GM23248 (cell line): Measurements from ENCODE around the gene CDC123. TPM values are rescaled to one million over a fixed set of nuclear protein-coding genes. Genes with fewer than 3 reads are reported as not detected.

Experiments
- DNase-seq: peaks from one replicate; pipeline ENCODE4 v3.0.0-alpha.2; 2015
- H2AFZ ChIP-seq: fragments of 200-600 bp; sonication (generic); 2 replicates; pipeline ENCODE4 v1.6.1; 2016; ENCODE audit warnings: antibody characterized with exemption
- H3F3A ChIP-seq: fragments of 200-600 bp; sonication (generic); 2 replicates; pipeline ENCODE4 v1.6.1; 2016; ENCODE audit warnings: mild to moderate bottlenecking, antibody characterized with exemption, mixed run types; ENCODE audit not compliant: insufficient read depth
- H3K27ac ChIP-seq: fragments of 200-600 bp; sonication (generic); 2 replicates; pipeline ENCODE4 v1.5.1; 2016; ENCODE audit warnings: mild to moderate bottlenecking
- H3K27me3 ChIP-seq: fragments of 200-600 bp; sonication (generic); replicated peaks from 2 replicates; pipeline ENCODE4 v1.6.1; 2016; ENCODE audit warnings: mild to moderate bottlenecking; ENCODE audit not compliant: insufficient read depth
- H3K36me3 ChIP-seq: fragments of 200-600 bp; sonication (generic); 2 replicates; pipeline ENCODE4 v1.6.1; 2016; ENCODE audit warnings: low read depth, mild to moderate bottlenecking
- H3K4me1 ChIP-seq: fragments of 200-600 bp; sonication (generic); 2 replicates; pipeline ENCODE4 v1.6.1; 2016; ENCODE audit warnings: mild to moderate bottlenecking; ENCODE audit not compliant: insufficient read depth
- H3K4me2 ChIP-seq: fragments of 200-600 bp; sonication (generic); one replicate; pipeline ENCODE4 v1.6.1; 2016; ENCODE audit warnings: mild to moderate bottlenecking; ENCODE audit not compliant: unreplicated experiment
- H3K4me3 ChIP-seq: fragments of 200-600 bp; sonication (generic); 2 replicates; pipeline ENCODE4 v1.5.1; 2016; ENCODE audit warnings: mild to moderate bottlenecking
- H3K79me2 ChIP-seq: fragments of 200-600 bp; sonication (generic); 2 replicates; pipeline ENCODE4 v1.6.1; 2016; ENCODE audit warnings: mild to moderate bottlenecking; ENCODE audit not compliant: insufficient read depth
- H3K9ac ChIP-seq: fragments of 200-600 bp; sonication (generic); 2 replicates; pipeline ENCODE4 v1.6.1; 2016; ENCODE audit warnings: mild to moderate bottlenecking
- H3K9me2 ChIP-seq: fragments of 200-600 bp; sonication (generic); 2 replicates; pipeline ENCODE4 v1.6.1; 2016; ENCODE audit warnings: mixed run types, mild to moderate bottlenecking, moderate library complexity; ENCODE audit not compliant: insufficient read depth
- H3K9me3 ChIP-seq: fragments of 200-600 bp; sonication (generic); one replicate; pipeline ENCODE4 v1.6.1; 2017; ENCODE audit warnings: low read depth
- H4K20me1 ChIP-seq: fragments of 200-600 bp; sonication (generic); 2 replicates; pipeline ENCODE4 v1.6.0; 2016; ENCODE audit not compliant: insufficient read depth
- EZH2 ChIP-seq: fragments of 200-600 bp; sonication (generic); IDR thresholded peaks from 2 replicates; pipeline ENCODE4 v1.6.1; 2018; ENCODE audit warnings: antibody characterized with exemption, mild to moderate bottlenecking; ENCODE audit not compliant: insufficient read depth, poor library complexity, severe bottlenecking
- EZH2phosphoT487 ChIP-seq: fragments of 200-600 bp; sonication (generic); IDR thresholded peaks from 2 replicates; pipeline ENCODE4 v1.6.1; 2018; ENCODE audit warnings: antibody characterized with exemption, moderate library complexity, mild to moderate bottlenecking, low read depth; ENCODE audit not compliant: insufficient read depth
- WGBS, 2 experiments: methylation state at CpG; one replicate each; pipeline ENCODE4 v1.1.6; 2015 to 2017; ENCODE audit warnings: low lambda C conversion rate in 2 of 2, low coverage in 1 of 2; ENCODE audit errors: missing lambda C conversion rate in 2 of 2; 5-methylcytosine and 5-hydroxymethylcytosine counted together
- in situ Hi-C: fragments of 300-500 bp; cut with MboI; formaldehyde crosslinking; loops from 2 replicates; pipeline ENCODE4 v1.15.0; 2020
- polyA plus RNA-seq: library from polyadenylated mRNA; unstranded; fragments of >200 nt; fragmentation: Nextera tagmentation; extraction: Ambion mirVana; gene quantifications from 2 replicates; pipeline ENCODE4 v1.2.1, GENCODE V29; 2016
- total RNA-seq: library from RNA; depleted of rRNA; stranded (reverse); fragments of >200 nt; shearing (Covaris generic); gene quantifications from 2 replicates; pipeline ENCODE4 v1.2.3, GENCODE V29; 2014

CDC123 gene
- total and polyA plus RNA-seq, 2 experiments from 2014 or later: 100 to 146 TPM

- 95 to 98% methylated on average over 3 of the region's 3 CpGs for WGBS, 2 experiments
- Histone ChIP-seq H4K20me1 (no peaks in the 10 kb centered on the region), H3K36me3 (peaks cover 28% of the 10 kb centered on the region; the same call in 1 of the 2 replicates), H3K9me2 (no peaks in the 10 kb centered on the region), H3K79me2 (no peaks in the 10 kb centered on the region), H3K9me3 (no peaks in the 10 kb centered on the region), H3K27me3 (no peaks in the 10 kb centered on the region), H3F3A (no peaks in the 10 kb centered on the region), H3K27ac (no peak overlapping the region), H3K4me3 (no peak overlapping the region), H3K4me2 (no peak overlapping the region), H3K9ac (no peak overlapping the region), H3K4me1 (no peaks in the 10 kb centered on the region), H2AFZ (no peak overlapping the region)
- TF ChIP-seq EZH2 (no peak), EZH2phosphoT487 (no peak)
- no peak for DNase-seq
- in situ Hi-C loops: no loop called here
Observed at GRCh38 chr10:12158111-12158510, 37.9 kb upstream of the CDC123 start.

GRCh38 chr10:12160664-12161063 lies 35.3 kb upstream of the CDC123 start:
- Histone ChIP-seq H3F3A (0 out of 2 replicates have a peak, but pooled peaks cover 7% of the 10 kb centered on the region), H3K79me2 (no peaks in the 10 kb centered on the region), H3K9ac (no peak overlapping the region), H3K4me1 (no peaks in the 10 kb centered on the region), H4K20me1 (no peaks in the 10 kb centered on the region), H3K9me2 (no peaks in the 10 kb centered on the region), H3K27me3 (no peaks in the 10 kb centered on the region), H3K4me3 (no peak overlapping the region), H3K9me3 (no peaks in the 10 kb centered on the region), H2AFZ (no peak overlapping the region), H3K27ac (no peak overlapping the region), H3K4me2 (no peak overlapping the region), H3K36me3 (peaks cover 30% of the 10 kb centered on the region; the same call in 1 of the 2 replicates)
- WGBS, 2 experiments: 94 to 95% methylated on average over 5 of the region's 5 CpGs
- TF ChIP-seq EZH2: no peak
- no peak for TF ChIP-seq EZH2phosphoT487
- in situ Hi-C loops: no loop called here
- no peak for DNase-seq

- Histone ChIP-seq H3F3A (0 out of 2 replicates have a peak, but pooled peaks cover 7% of the 10 kb centered on the region), H3K9me2 (no peaks in the 10 kb centered on the region), H3K27me3 (no peaks in the 10 kb centered on the region), H3K9ac (no peak overlapping the region), H2AFZ (no peak overlapping the region), H3K4me1 (no peaks in the 10 kb centered on the region), H3K27ac (no peak overlapping the region), H3K4me2 (no peak overlapping the region), H3K4me3 (no peak overlapping the region), H4K20me1 (no peaks in the 10 kb centered on the region), H3K9me3 (no peaks in the 10 kb centered on the region), H3K36me3 (peaks cover 48% of the 10 kb centered on the region), H3K79me2 (no peaks in the 10 kb centered on the region)
- WGBS, 2 experiments: 94 to 99% methylated on average over 6 of the region's 6 CpGs
- TF ChIP-seq EZH2phosphoT487 (no peak), EZH2 (no peak)
- no peak for DNase-seq
- in situ Hi-C loops: no loop called here
Observed at GRCh38 chr10:12162927-12163326, 33.1 kb upstream of the CDC123 start.

GRCh38 chr10:12164085-12164484 lies 31.9 kb upstream of the CDC123 start:
- Histone ChIP-seq H3K9me3 (no peaks in the 10 kb centered on the region), H3K36me3 (peaks cover 43% of the 10 kb centered on the region), H3K27ac (no peak overlapping the region), H4K20me1 (no peaks in the 10 kb centered on the region), H3F3A (0 out of 2 replicates have a peak, but pooled peaks cover 7% of the 10 kb centered on the region), H3K4me3 (no peak overlapping the region), H2AFZ (no peak overlapping the region), H3K9me2 (no peaks in the 10 kb centered on the region), H3K79me2 (no peaks in the 10 kb centered on the region), H3K4me1 (no peaks in the 10 kb centered on the region), H3K27me3 (no peaks in the 10 kb centered on the region), H3K9ac (no peak overlapping the region), H3K4me2 (no peak overlapping the region)
- WGBS, 2 experiments: 96 to 98% methylated on average over 12 of the region's 12 CpGs
- TF ChIP-seq EZH2phosphoT487 (no peak), EZH2 (no peak)
- in situ Hi-C loops: no loop called here
- no peak for DNase-seq

- TF ChIP-seq EZH2phosphoT487 (no peak), EZH2 (no peak)
- DNase-seq: no peak
- H3K9me3 ChIP-seq: no peaks in the 10 kb centered on the region
- 82 to 83% methylated on average over 3 of the region's 3 CpGs for WGBS, 2 experiments
- H3K9ac ChIP-seq: no peak overlapping the region
- H3K9me2 ChIP-seq: no peaks in the 10 kb centered on the region
- no peak overlapping the region for H3K4me3 ChIP-seq
- H3K36me3 ChIP-seq: peaks cover 43% of the 10 kb centered on the region
- H3K27me3 ChIP-seq: no peaks in the 10 kb centered on the region
- 0 out of 2 replicates have a peak, but pooled peaks cover 7% of the 10 kb centered on the region for H3F3A ChIP-seq
- in situ Hi-C loops: no loop called here
- H3K79me2 ChIP-seq: no peaks in the 10 kb centered on the region
- no peaks in the 10 kb centered on the region for H4K20me1 ChIP-seq
- H3K4me2 ChIP-seq: no peak overlapping the region
- no peaks in the 10 kb centered on the region for H3K4me1 ChIP-seq
- no peak overlapping the region for H2AFZ ChIP-seq
- H3K27ac ChIP-seq: no peak overlapping the region
Observed at GRCh38 chr10:12165036-12165435, 31.0 kb upstream of the CDC123 start.
